Body of pancreas (tissue), 4 donors: Measurements from ENCODE around the gene PLCB2.

ENCODE experiments used
- CTCF ChIP-seq, 7 experiments: fragments of 450-650 bp in 4 of 7; fragments of 200-600 bp in 3 of 7; sonication (generic) in 3 of 7; IDR thresholded peaks; one replicate each; pipeline ENCODE4 v1.5.1; 2016 to 2019; ENCODE audit warnings: antibody characterized with exemption in 7 of 7
- POLR2A ChIP-seq, 3 donors: fragments of 450-650 bp; IDR thresholded peaks; one replicate each; pipeline ENCODE4 v1.6.1; 2016; ENCODE audit warnings: antibody characterized with exemption in 3 of 3, mild to moderate bottlenecking in 2 of 3

GRCh38 chr15:40337597-40337996 is 29.9 kb upstream of the PLCB2 start:
- TF ChIP-seq CTCF (IDR thresholded peaks at IDR 0.05), result no peak
- TF ChIP-seq POLR2A (IDR thresholded peaks at IDR 0.05), result no peak
